GM15510 (cell line): Measurements from ENCODE around the gene ANKRD29.

Experiments used
- POLR2A ChIP-seq: IDR thresholded peaks from 3 replicates; pipeline ENCODE4 v1.6.1; 2011; ENCODE audit warnings: borderline replicate concordance; ENCODE audit not compliant: insufficient read length; ENCODE audit errors: extremely low read depth

ANKRD29 gene

DNA sequence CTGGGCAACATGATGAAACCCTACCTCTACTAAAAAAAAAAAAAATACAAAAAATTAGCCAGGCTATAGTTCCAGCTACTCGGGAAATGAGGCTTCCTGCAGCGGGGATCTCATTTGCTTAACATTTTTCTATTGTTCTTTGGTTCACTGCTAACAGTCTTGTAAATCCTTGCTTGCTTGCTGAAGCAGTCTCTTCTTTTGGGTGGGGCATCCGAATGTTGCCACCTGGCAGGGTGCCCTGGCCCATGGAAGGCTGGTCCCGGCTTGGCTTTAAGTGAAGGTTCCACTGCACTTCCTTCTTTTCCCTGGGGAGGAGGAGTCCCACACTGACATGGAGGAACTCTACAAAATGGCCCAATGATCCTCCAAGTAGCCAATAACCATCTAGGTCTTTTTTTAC, 6.0 kb upstream of the ANKRD29 start:
- no peak for TF ChIP-seq POLR2A

DNA sequence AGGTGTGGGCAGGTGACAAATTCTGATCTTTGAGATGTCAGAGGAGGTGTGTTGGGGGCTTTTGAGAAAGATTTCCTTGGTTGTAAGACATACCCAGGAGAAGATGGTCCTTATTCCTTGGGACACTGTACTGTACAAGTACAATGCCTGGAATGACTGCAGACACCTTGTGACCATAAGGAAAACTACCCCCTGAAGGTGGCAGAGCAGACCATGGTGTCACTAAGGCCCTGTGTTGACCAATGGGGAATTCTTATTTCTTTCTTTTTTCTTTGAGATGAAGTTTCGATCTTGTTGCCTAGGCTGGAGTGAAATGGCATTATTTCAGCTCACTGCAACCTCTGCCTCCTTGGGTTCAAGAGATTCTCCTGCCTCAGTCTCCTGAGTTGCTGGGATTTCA, 4.4 kb upstream of the ANKRD29 start:
- TF ChIP-seq POLR2A = no peak

DNA sequence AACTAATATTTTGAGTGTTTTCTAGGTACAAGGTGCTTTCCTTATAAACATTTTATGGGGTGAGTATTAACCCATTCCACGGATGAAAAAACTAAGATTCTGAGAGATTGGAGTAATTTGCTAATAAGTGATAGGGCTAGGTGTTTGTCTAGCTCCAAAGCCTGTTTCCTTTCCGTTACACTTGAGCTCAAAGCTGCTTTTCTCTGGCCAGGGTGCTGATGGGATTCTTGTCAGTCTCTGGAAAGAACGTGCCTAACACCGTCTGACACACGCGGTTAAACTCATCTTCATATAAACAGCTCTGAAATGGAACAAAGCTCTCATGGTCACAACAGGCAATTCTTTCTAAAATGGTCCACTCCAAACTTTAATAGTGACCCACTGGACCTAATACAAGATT, 2.0 kb upstream of the ANKRD29 start:
- no peak for TF ChIP-seq POLR2A

DNA sequence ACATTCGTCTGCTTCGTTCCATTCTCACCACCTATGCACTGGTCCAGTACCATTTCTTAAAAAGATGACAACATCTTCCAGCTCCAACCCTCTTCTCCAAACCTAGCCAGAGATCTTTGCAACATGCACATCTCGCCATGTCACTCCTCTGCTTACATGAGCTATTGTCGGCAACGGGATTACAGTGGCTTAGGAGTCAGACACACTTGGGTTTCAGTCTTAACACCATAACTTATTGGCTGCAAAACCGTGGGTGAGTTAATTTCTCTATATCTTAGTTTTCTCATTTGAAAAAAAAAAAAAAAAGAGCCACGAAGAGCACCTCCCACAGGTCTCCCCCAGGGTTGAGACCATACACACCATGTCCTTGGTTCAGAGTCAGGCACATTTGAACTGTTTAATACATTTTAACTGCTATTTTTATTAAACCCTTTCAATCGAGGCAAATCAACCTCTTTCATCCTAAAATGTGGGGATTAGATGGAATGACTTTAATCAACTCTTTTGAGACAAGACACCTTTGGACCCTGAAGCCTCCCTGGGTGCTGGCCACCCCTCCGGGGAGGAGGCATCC, 889 bp downstream of the ANKRD29 start:
- TF ChIP-seq POLR2A = no peak

DNA sequence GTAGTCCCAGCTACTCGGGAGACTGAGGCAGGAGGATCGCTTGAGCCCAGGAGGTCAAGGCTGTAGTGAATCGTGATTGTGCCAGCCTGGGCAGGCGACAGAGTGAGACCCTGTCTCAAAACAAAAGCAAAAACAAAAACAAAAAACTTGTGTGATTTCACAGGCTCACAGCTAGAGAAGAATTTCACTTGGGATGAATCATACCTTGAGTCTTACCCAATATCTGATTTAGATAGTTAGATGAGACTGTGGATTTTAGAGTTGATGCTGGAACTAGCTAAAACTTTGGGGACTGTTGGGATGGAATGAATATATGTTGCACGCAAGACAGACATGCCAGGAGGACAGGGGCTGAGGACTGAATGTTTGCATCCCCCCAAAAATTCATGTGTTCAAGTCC, 4.4 kb downstream of the ANKRD29 start:
- TF ChIP-seq POLR2A = no peak

DNA sequence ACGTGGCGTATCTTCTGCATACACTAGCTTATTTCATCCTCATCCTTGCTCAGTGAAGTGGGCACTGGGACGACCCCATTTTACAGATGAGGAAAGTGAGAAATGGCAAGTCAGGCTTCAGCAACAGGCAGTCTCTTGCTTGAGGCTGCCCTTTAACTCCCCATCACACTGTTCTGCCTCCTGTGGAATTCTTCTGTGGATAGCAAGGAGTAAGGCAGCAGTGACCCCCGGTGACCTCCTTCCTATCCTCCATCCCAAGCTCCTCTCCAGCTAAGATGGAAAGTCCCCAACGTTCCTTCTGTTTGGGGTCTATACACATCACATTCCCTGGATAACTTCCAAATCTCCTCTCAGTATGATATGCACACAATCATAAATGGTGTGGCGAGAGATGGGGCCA, 10.5 kb downstream of the ANKRD29 start:
- TF ChIP-seq POLR2A = no peak

DNA sequence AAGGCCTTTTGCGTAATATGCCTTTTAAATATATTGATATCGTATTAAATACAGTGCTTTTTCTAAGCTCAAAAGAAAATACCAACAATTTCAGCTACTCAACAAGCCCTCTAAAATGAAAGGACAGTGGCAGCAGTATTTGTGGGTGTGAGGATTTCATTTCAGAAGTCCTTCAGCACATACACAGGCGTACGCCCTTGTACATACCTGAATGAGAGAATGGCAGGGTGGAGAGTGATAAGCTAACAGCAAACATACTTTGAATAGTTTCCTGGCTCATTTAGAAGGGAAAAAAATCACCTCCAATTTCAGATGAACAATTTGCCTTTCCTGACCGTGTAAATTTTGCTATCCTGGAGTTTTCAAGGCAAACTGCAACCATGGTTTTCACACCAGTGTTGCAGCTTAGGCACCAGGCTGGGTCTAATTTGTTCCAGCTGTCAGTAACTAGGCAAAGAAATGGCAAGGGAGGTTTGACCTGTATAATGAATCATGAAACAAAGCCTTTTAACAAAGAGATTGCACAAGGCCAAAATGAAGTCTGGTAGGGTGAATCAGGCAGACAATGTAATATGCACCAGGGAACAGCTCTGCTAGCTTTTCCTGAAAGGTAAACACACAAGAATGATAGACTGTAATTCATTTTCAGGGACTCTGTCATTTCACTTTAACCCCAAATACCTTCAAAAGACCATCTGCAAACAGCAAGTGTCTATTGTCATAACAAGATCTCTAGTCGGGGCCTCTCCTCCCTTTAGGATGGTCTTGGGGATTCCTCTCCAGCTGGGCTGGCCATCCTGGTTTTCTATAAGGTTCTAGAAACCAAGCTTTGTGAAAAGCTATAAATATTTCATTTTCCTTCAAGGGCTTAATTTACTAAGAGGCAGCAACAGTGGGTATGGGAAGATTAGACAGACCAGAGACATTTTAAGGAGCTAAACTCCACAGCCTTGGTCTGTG, 11.5 kb downstream of the ANKRD29 start:
- no peak for TF ChIP-seq POLR2A

DNA sequence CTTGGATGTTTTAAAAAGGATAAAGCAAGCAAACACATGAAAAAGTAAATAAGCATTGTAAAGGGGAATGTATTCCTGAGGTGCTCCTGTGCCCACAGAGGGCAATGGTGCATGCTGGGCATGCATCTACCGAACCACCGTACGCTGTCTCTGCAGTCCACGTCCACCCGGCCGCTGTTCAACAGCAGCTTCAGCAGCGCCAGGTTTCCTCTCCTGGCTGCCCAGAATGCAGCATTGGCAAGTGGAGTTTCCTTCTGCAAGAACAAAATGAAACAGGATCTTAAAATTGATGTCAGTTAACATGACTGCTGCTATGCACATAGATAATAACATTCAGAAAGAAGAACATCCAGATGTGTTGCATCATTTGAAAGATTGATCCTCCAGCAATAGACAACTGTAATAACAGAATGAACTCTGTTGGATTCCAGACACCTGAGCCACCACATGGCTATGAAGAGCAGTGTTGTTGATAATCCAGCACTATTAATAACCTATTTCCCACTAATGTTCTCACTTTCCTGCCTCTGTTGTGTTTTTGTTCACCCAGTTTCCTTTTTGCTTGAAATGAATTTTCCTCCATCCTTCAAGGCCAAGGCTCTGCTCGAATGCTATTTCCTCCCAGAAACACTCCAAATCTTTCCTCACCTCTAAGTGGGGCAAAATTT, 13.6 kb downstream of the ANKRD29 start:
- no peak for TF ChIP-seq POLR2A

DNA sequence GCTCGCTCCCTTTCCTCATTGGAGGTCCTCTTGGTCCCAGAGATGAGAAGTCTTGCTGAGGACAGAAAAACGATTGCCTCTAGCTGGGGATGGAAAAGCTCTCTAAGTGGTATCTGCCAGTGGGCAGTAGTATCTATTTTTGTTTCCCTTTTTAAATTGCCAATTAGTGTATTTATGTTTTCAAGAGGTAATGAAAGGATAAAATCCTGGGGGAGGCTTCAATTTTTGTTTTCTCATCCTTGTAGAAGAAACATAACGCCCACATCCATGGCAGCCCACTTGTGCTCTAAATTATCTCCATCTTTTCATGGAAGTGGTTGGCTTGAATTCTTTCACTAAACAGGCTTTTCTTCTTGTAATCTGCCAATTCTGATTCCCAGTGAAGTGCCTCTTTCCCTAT, 14.3 kb downstream of the ANKRD29 start:
- TF ChIP-seq POLR2A = no peak

DNA sequence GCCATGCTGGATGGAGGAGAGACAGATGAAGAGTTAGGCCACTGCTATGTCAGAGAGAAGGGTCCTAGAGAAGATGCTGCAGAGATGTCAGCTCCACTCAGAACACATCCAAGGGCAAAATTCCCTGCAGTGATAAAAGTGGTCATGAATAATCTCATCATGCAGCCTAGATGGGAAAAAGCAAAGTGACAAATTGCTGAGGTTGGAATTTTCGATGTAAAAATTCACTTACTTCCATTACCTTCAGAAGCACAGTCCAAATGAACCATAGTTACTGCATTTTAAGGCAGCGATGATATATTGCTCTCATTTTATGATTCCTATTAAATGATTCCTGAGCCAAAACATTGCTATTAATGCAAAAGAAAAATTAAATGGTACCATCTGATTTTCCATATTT, 16.4 kb downstream of the ANKRD29 start:
- TF ChIP-seq POLR2A = no peak

DNA sequence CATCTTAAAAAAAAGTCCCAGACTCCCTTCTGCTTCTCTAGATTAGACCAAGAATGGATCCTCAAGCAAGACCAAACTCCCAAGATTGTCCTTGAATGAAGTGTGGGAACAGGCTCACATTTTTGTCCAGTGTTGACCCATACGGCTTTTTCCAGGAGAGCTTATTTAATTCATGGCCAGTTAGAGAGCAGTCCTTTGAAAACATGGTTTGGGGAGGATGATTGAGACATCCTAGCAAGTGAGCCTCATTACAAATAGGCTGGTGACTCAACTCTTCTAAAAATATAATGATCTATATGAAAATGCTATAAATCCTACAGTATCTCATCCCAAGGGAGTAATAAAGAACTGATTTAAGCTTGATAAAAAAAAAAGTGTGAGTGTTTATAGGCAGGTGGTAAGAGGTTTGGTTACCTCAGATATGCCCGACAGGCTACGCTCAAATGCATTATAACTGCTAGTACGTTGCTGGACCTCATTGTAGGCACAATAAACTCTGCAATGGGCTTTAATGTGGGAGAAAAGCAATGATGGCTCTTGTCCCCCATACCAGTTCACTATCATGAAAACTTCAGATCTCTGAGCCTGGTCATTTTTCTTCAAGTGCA, 17.0 kb downstream of the ANKRD29 start:
- TF ChIP-seq POLR2A = no peak

DNA sequence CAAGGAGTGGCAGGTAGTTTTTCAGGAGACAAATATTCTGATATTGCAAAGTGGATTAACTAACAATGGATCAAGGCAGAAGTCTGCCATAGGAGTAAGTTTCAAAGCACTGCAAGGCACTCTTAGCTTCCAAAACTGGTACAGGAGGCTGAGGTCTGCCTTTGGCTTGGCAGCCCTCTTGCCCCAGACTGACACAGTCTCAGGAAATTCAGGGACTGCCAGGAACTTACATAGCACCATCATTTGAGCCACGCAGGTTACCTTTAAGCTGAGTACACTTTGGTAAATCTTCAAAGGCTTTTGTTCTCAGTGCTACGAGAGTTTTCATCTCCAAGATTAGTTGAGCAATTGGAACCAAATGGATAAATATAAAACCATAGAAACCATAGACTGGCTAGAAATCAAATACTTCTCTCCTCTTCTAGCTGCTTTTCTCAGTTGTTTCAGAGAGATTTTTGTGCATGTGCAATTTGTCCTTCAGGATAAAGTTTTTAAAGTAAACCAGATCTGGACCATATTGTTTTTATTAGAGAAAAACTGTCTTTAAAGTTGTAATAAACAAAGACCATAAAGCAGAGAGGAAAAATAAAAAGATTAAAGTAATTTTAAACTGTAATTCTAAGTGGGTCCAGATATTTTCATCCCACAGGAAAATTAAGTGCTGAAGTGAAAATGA, 18.8 kb downstream of the ANKRD29 start:
- TF ChIP-seq POLR2A = no peak

DNA sequence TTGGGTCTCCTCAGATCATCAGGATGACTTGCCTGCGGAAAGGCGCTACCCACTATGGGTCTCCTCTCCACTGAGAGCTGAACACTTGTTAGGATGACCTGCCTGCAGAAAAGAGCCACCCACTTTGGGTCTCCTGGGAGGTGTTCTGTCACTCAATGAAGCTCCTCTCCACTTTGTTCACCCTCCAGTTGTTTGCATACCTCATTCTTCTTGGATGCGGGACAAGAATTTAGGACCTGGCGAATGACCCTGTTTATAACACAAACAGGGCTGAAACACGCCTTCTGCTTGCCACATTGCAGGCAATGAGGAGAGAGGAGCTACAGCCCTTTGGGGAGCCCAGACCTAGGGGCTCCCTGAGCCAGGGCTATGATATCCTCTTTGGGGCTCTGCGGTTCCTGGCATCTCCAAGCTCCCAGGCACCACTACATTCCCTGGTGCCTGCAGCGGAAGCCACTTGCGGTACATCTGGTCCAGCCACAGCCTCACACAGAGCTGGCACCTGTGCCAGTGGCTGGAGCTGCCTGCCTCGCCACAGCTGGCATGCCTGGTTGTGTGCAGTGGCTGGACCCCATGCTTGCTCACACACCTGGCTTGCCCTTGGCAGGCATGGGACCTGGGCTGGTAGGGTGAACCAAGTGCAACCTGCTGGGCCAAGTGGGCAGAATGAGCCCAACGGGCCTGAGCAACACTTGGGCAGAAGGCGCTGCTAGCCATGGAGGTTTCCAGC, 20.6 kb downstream of the ANKRD29 start:
- no peak for TF ChIP-seq POLR2A

DNA sequence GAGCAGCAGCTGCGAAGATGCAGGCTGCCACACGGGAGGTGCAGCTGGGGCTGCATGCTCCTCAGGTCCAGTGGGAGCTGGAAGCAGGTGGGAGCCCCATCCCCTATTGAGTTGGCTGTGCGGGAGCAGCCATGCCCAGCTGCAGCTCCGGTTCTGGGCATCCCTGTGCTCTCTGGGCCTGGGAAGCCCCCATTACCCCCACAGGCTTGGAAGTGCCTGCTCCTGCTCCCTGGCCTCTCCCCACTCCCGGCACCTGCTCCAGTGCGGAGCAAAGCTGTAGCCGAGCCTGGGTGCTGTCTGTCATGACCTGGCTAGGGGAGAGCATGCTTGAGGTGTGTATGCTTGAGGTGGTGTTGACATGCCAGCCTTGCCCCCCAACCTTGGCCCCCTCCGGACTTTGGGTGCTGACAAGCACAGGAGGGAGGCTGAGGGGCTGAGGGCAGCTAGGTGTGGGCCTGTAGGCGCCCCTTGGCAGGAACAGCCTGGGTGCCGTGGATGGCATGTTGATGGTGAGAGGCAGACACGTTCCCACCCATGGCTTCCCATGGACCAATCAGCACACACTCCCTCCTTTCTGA, 21.5 kb downstream of the ANKRD29 start:
- TF ChIP-seq POLR2A = no peak

DNA sequence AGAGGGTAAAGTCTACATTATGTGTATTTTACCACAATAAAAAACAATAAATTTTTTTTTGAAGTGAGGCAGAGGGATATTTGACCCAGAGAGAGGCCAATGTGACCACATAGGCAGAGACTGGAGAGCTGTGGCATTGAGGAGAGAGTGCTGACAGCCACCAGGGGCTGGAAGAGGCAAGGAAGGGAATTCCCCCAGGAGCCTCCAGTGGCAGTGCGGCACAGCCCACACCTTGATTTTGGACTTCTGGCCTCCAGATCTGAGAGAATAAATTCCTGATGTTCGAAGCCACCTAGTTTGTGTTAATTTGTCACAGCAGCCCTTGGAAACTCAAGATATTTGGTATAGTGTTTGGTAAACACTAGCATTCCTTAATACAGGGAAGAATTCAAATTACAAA, 22.7 kb downstream of the ANKRD29 start:
- TF ChIP-seq POLR2A = no peak

DNA sequence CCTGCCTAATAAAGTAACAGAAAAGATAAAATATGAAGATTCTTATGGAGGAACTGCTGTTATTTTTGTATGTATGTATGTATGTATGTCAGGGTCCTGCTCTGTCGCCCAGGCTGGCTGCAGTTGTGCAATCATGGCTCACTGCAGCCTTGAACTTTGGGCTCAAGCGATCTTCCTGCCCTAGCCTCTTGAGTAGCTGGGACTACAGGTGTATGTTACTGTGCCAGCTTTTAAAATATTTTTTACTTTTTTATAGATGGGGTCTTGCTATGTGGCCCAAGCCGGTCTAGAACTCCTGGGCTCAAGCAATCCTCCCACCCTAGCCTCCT, 26.7 kb downstream of the ANKRD29 start:
- no peak for TF ChIP-seq POLR2A
